ENCODE measurements around the gene MRPS6. TPM values are rescaled to one million over a fixed set of nuclear protein-coding genes. Genes with fewer than 3 reads are reported as not detected.
A peak's percentile ranks its signal among the peaks of the same experiment; 100 is the strongest.

MRPS6 gene
- total and polyA plus RNA-seq, 2 of the 13 experiments (the other 11 are each of a cell fraction or from before 2014, with no cell fraction given) = 14.2 to 26.9 TPM

GRCh38 chr21:34179204-34179935, 106.0 kb downstream of the MRPS6 start:
- no peak overlapping the region for H3K27ac ChIP-seq (ENCODE audit: extremely low read length, insufficient read depth, low read length)
- H3K79me2 ChIP-seq (ENCODE audit: insufficient read depth, low read length) = no peaks in the 10 kb centered on the region
- no peak for FAIRE-seq
- no peak for ATAC-seq
- H3K4me1 ChIP-seq (ENCODE audit: insufficient read depth, low read length) = peaks cover 42% of the 10 kb centered on the region
- peak overlapping the region; percentile 6; the same call in 1 of the 2 replicates for H3K4me2 ChIP-seq (ENCODE audit: low read depth, low read length)
- in situ Hi-C loops (cut with HindIII; ENCODE audit: extremely low pct_ligation_motif_present, low pct_unique_long_range_greater_than_20kb) (no loop called here), intact Hi-C loops (cut with micrococcal nuclease; ENCODE audit: unreplicated experiment) (no loop called here)
- H3K4me3 ChIP-seq (replicated peaks in 1 of 3; ENCODE audit: insufficient read depth in 1 of 3, low read depth in 2 of 3, low read length in 3 of 3) = no peak overlapping the region
- no peaks in the 10 kb centered on the region for H3K36me3 ChIP-seq (replicated peaks in 1 of 2; ENCODE audit: control insufficient read depth in 1 of 2, insufficient read depth in 2 of 2, low read length in 2 of 2)
- no peaks in the 10 kb centered on the region for H3K9me3 ChIP-seq (ENCODE audit: low read length)
- no peak overlapping the region for H3K9ac ChIP-seq (ENCODE audit: insufficient read depth, low read depth, low read length)
- DNase-seq (ENCODE audit: low spot score) = no peak
- no peak for TF ChIP-seq NBN (conservative IDR thresholded peaks at IDR 0.05)
- no peak for TF ChIP-seq TOPORS (CRISPR knock-in tag; IDR thresholded peaks at IDR 0.05)
- TF ChIP-seq RFX3 (CRISPR knock-in tag; IDR thresholded peaks at IDR 0.05) = no peak
- no peak for TF ChIP-seq CENPT (CRISPR knock-in tag; IDR thresholded peaks at IDR 0.05; ENCODE audit: low read depth)
- no peak for TF ChIP-seq BCL6 (CRISPR knock-in tag; IDR thresholded peaks at IDR 0.05)
- no peak for TF ChIP-seq ZFP82 (CRISPR knock-in tag; IDR thresholded peaks at IDR 0.05; ENCODE audit: borderline replicate concordance)
- TF ChIP-seq ETV5 (CRISPR knock-in tag; IDR thresholded peaks at IDR 0.05; ENCODE audit: borderline replicate concordance) = no peak
- no peak for TF ChIP-seq NR3C1 (CRISPR knock-in tag; IDR thresholded peaks at IDR 0.05)
- TF ChIP-seq ZNF740 (CRISPR knock-in tag; IDR thresholded peaks at IDR 0.05) = no peak
- no peak for TF ChIP-seq ZNF12 (CRISPR knock-in tag; IDR thresholded peaks at IDR 0.05)
- POLR2A ChIA-PET = no interaction called here
- BruUV-seq (replicated peaks) = no TSS peak
- H4K20me1 ChIP-seq (ENCODE audit: insufficient read depth, low read length) = no peaks in the 10 kb centered on the region
- 46% methylated on average over 9 of the region's 9 CpGs for WGBS (ENCODE audit: low lambda C conversion rate)
- H2AFZ ChIP-seq (ENCODE audit: low read length) = no peak overlapping the region
- H3K27me3 ChIP-seq (ENCODE audit: control insufficient read depth in 1 of 2, insufficient read depth in 2 of 2, low read length in 2 of 2) = no peaks in the 10 kb centered on the region
- CTCF ChIA-PET (ENCODE audit: low intra/inter-chr PET ratio, low total read pairs) = no interaction called here

All from HepG2 (cell line).